Left renal pelvis (tissue), 4 donors: ENCODE results near the gene XIRP1. TPM values are rescaled to one million over a fixed set of nuclear protein-coding genes. Genes with fewer than 3 reads are reported as not detected.

Experiments used
- DNase-seq, 4 donors: peaks; one replicate each; pipeline ENCODE4 v3.0.0-alpha.2; 2013; ENCODE audit warnings: low read depth in 4 of 4, low spot score in 3 of 4
- polyA plus RNA-seq, 4 donors: library from polyadenylated mRNA; unstranded; fragments of 120-200 nt; gene quantifications; one replicate each; pipeline ENCODE4 v1.2.1, GENCODE V29; 2013; ENCODE audit not compliant: insufficient read length in 4 of 4

XIRP1 gene
- polyA plus RNA-seq, 4 donors: 0.07 to 0.20 (median 0.08) TPM

DNA sequence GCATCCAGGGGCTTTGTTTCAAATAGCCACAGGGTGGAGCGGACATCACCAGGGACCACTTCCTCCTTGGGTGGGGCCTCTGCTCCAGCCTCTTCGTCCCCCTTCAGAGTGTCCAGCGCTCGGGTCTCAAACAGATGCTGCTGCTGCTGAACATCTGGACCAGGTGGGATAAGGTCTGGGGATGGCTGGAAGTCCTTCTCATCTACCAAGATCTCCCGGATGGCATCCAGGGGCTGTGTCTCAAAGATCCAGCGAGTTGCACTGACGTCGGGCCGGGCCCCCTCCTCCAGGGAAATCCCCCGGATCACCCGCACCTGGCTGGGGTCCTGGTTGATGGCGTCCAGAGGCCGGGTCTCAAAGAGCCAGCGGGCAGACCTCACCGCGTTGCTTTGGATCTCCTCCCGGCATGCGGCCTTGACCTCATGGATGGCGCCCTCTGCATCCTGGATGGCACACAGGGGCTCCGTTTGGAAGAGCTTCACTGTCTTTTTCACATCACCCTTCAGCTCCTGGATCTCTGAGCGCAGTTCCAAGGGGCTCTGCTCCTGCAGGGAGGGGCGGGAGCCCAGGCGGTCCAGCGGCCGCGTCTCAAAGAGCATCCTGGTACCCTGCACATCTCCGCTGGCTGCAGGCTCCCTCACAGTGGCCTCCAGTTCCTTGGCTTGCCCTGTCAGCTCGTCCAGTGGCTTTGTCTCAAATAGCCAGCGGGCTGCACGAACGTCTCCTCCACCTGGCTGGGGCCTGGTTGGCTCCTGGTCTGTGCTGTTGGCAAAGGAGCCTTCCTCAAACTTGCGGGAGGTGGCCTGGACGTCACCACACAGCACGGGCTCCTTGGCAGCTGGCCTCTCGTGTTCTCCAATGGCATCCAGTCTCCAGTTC is 3.9 kb downstream of the XIRP1 start:
- no peak for DNase-seq

DNA sequence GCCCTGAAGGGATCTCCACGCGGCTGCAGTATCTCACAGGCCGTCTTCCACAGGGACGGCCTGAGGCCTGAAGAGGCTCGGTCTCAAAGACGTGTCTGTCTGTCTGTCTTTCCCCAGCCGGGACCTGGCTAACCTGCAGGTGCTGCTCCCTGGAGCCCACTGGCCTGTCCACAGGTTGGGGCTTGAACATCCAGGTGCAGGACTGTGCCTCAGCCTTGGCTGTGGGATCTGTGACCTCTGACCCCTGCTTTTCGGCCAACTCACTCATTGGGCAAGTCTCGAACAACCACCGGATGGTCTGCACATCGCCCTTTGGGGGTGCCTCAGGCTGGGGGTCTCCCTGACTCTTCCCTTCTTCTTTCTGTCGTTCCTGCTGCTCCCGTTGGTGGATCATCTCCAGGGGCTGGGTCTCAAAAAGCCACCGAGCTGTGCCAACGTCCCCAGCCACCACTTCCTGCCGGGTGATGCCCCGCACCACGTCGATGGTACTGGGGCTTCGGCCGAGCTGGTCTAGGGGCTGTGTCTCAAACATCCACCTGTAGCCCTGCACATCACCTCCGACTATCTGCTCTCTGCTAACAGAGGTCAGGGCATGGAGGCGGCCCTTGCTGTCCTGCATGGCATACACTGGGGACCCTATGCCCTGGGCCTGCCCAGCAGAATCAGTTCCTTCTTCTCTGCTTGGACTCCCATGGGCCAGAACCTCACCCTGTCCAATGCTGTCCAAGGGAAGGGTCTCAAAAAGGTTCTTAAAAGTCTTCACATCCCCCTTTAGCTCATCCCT is 4.8 kb downstream of the XIRP1 start:
- no peak for DNase-seq

DNA sequence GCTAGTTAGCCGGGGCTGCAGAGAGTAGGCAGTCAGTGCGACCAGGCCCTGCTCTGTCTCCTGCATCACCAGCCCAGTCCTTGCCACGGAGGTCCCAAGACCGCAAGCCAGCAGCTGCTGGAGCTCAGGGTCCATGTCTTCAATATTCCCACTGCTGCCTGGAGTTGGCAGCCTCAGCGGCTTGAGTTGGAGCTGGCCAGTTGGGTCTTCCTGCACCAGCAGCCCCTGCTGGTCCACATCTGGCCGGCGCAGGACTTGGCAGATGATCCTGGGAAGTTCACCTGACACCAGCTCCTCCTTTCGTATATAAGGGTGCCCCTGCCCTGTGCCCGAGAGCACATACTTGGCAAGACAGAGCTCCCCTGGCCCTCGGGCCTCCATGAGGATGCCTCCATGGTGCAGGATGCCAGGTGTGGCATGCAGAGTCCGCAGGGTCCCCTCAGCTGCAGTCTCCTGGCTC is 5.7 kb downstream of the XIRP1 start:
- no peak for DNase-seq

DNA sequence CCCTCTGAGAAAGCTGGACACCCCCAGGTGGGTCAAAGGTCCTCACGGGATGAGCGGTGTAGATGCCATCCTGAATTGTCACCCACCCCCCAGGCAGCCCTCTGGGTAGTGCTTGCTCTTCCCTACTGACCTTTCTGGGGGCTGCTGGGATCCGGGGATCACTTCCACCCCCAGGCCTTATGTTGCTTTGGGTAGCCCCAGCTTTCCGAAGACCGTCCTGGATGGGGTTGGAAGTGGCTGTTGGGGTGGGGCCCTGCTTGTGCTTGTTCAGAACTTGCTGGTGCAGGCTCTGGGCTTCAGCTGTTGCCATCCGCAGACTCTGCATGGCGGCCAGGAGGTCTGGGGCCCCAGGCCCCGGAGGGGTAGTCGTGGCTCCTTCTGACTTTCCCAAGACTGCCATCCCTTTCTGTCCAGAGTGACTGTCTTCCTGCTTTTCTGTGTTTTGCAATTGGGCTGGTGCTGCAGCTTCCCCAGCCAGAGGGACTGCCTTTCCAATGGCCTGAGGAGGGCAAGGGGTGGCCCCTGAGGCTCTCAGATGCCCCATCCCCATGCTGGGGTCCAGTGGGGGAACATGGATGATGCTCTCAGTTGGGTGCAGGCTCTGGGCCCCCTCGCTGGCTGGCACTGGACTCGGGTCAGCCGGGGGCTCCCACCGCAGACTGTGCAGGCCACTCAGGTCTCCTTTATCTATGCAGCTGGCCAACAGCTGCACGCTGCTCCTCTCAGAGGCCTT is 6.3 kb downstream of the XIRP1 start:
- no peak for DNase-seq

DNA sequence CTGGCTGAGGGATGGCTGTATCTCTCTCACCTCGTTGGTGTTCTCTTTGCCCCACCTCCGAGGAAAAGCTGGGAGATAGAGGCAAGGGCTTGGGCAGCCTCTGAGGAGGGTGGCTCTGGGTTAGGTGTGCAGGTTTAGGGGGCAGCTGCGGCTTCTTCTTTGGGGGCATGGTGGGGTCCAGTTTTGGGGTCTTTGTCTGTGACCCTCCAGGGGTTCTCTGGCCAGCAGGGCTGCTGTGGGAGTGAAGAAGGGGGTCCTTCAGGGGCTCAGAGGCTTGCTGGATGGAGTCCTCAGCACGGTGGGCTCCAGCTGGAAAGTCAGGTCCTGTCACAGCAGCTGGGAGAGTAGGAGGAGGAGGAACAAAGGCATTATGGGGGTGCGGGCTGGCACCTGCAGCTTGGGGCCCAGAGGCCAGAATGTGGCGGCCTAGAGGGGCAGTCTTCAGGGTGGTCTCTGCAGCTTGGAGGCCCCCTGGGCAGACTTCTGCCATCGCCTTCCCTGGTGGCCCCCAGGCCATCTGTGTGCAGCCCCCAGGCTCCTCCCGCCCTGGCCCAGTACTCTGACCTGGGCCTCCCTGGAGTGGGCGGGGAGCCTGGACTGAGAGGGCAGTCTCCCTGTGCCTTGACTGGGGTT is 7.0 kb downstream of the XIRP1 start:
- no peak for DNase-seq

DNA sequence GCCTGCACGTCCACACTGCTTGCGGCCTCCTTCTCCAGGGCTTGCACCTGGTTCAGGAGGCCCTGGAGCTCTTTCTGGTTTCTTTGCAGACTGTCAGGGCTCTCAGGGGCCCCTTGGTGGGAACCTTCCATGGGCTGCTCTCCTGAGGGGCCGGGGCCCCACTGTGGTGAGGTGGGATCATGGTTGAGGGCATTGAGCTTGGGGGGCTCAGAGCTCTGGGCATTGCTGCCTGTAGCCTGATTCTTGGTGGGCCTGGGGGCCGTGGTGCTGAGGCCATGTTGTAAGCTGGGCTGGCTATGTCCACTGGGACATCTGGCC is 7.5 kb downstream of the XIRP1 start:
- DNase-seq: no peak

DNA sequence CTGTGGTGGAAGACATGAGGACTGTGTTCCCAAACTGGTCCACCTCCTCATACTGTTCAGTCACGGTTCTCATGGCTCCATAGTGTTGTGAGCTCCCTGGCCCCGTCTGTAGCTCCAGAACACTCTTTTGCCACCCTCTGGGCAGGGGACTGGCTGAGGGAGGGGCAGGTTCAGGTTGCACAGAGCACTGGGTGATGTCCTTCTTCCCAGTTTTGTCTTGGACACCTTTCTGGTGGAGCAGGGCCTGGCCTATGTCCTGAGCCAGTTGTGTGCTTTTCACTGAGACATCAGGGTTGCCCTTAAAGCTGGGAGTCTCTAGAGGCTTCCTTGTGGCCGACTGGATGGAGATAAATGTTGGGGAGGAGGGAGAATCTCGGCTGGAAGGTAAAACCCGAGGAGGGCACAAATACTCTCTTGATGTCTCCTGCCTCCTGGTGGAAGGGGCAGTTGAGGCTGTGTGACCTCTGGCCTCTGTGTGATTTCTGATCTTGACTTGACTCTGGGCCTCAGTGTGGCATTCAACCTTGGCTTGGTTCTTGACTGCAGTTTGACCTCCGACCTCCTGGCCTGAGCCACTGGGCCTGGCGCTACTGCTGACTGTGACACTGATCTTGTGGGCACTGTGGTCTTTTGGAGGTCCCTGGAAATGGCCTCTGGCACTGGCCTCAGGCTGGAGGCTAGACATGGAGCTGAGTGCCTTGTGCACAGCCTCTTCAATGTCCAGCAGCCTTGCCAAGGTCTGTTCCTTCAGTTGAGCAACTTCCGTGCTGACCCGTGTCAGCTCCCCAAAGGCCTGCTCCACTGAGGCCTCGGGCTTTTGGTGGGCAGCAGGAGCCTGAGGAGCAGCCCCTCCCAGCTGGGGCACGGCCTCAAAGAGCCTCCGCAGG is 8.1 kb downstream of the XIRP1 start:
- no peak for DNase-seq

DNA sequence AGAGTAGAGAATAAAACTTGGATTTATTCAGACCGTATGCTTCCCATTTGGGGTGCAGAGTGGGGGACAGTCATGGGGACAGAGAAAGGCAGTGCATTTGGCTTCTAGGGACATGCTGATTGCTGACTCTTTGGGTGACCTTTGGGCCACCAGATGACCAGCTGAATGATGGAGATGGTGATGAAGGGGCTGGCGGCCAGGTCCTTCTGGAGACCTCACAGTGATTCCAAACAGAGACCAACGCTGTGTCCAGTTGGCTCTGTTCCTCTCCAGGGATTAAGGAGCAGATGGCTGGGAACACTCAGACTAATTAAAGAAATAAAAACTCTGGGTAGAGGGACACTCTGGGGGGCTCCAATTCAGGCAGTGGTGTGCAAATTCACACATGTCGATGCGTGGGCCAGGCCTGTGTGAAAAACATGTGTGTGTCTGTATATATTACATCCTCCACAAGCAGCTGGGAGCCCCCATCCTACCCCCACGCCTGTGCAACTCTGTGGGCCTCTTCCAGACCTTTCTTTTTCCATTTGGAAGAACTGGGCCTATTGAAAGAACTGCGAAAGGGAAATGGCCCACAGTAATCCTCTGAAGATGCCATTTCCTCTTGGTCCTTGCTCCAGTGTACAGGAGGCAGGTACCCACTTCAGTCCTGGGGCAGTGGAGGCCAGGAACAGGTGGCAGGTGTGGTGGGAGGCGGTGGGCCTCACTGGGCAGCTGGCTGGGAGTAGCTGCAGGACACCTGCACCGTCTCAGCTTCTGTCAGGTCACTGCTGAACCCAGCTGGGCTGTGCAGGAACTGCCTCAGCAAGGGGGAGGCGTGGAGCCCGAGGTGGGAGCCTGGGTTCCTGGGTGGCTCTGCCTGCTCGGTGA is 8.9 kb downstream of the XIRP1 start:
- DNase-seq: no peak

DNA sequence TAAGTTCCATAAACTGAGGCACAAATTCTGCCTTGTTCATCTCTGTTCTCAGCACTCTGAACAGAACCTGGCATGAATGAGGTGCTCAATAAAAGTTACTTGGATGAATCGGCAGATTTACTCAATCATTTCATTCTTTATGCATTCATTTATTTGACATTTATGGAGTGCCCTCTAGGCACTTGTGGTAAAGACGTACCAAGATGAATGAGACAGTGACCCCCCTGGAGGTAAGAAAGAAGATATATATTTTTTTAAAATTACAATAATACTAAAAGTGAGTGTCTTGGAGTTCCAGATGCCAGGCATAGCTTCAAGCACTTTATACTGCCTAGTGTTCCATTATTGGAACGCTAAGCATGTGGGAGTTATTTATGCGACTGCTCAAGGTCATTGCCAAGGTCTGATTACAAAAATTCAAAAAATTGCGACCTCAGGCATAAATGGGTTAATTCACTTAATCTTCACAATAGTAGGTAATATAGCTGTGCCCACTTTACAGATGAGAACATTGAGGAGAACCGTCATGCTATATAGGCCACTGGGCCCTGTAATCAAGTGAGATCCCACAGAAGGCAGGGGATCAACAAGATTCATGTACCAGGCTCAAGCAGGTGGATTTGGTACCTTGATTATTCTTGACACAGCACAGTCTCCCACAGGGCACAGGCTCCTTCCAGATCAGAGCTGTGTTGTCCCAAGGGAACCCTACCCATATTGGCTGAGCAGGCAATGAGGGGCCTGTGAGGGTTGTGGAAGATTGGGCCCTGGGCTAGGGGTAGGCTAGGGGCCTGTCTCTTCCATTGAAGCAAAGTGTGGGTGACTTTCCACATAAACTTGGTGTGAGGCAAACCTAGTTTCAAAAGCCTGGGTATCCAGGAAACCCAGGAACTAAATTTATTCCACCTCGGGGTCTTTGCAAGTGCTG is 10.7 kb downstream of the XIRP1 start:
- no peak for DNase-seq

DNA sequence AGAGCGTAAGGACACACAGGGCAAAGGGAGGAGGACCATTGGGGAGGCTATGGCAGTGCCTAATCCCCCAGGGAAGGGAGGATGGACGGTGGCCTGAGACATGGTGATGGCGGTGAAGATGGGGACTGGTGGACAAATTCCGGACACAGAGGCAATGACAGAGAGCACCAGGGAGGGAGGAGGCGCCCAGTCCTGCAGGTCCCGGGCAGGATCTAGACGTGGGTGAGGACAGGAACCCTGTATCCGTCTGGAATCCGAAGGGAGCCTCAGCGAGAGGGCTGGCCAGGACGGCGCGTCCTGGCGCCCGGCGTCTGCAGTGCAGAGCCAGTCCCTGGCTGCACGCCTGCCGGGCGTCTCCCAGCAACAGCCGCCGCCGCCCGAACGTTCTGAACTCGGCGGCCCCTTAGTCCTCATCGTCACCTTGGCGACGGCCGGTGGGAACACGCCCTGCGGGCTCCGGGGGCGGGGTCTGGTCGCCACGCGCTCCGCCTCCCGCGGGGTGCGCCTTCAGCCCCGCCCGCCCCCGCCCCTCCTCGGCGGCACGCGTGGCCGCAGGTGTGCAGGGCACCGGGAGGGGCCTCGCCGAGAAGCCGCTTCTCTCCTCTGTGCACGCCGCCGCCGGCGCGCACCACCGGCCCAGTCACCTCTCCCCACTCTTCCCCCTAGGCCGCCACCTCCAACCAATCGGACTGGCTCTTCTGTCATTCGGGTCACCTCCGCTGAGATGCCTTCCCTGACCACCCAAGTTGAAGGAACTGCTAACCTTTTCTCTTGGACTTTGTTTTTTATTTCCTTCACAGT is 11.6 kb downstream of the XIRP1 start:
- DNase-seq: no peak

DNA sequence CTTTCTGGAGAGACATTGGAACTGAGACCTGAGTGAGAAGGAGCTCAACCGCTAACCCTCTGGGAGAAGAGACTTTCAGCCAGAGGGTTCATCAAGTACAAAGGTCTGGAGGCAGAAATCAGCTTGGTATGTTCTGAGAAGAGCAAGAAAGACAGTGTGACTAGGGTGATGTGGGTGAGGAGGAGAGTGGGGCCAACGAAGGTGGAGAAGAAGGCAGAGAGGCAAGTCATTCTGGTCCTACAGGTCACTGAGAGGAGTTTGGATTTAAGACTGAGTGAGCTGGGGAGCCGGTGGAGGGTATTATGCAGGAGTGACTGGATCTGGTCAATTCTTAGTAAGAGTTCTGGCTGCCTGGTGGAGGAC is 12.2 kb downstream of the XIRP1 start:
- DNase-seq: no peak

DNA sequence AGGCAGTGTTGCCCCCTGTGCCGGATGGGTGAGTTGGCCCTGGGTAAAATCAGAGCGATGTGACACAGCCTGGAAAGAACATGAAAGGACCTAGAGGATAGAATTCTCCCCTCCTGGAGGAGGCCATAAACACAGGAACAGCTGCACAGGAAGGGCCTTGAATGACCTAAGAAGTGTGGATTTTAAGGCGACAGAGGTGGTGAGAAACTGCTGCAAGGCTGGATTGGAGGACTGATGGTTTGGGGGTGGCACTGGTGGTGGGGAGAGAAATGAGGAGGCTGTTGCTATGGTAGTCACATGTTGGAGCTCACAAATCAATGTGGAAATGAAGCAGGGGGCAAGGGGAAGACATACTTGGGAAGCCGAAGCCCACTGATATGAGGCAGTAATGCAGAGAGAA is 13.8 kb downstream of the XIRP1 start:
- no peak for DNase-seq

DNA sequence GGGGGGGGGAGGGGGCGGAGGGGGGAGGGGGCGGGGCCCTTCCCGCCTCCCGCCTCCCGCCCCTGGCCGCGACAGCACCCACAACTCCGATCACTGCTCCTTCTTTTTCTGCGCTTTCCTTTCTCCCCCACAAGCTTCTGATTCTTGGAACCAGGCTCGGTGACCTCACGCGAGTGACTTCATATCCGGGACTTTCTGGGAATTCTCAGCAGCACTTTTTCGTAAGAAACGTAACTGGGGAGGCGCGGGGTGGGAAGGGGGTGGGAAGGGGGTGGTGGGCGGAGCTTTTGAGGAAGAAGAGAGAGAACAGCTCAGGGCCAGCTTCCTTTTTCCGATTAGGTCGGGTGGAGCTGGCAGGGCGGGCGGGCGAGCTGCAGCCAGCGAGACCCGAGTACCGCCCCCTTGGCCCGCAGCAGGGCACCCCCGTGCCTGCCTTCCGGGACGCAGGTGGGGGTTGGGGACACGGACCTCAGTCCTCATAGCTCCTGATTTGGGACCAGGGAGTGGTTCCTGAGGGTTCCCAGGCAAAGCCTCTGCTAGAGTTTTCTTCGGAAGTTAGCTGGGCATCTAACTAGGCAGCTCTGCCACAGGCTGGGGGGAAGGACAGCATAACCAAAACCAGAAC is 14.6 kb downstream of the XIRP1 start:
- DNase-seq: peak in 3 of 4 donors; percentile 75 to 88 (median 78)

DNA sequence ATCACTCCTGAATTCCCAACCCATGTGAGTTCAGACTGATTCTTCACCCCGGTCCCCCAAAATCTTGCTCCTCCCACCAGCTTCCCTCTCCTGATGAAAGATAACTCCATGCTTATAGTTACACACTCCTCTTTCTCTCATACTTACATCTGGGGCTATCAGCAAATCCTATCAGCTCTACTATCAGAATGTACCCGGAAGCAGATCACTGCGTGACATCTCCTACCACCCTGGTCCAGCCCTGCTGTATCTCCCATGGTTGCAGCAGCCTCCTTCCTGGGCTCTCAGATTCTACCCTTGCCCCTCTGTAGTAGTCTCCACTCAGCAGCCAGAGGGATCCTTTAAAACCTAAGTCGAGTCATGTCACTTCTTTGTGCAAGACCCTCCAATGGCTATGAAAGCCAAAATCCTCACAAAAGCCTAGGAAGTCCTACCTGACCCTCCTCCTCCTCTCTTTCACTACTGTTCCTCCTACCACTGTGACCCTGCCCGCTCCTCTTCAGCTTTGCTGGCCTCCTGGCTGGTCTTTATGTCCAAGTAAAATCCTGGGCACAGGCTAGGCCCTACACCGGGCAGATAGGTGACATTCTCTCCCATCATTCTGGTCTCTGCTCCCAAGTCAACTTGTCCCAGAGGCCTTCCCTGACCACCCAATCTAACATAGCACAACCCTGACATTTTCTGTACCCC is 16.2 kb downstream of the XIRP1 start:
- DNase-seq: no peak

DNA sequence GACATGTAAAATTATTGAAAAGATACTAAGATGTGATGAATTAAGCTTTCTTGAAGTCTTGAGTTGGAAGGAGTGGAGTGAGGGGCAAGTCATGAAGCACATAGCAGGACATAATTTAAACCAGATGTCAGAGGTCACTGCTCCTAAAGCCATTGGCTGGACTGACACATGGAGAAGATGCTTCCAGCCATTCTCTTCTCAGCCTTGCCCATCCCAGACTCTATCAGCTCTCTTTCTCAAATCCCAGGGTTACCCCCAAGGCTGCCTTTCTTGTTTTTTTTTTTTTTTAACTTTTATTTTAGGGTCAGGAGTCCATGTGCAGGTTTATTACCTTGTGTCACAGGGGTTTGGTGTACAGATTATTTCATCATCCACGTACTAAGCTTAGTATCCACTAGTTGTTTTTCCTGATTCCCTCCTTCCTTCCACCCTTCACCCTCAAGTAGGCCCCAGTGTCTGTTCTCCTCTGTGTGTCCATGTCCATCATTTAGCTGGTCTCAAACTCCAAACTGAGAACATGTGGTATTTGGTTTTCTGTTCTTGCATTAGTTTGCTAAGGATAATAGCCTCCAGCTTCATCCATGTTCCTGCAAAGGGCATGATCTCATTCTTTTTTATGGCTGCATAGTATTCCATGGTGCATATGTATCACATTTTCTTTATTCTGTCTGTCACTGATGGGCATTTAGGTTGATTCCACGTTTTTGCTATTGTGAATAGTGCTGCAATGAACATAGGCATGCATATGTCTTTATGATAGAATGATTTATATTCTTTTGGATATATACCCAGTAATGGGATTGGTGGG is 18.9 kb downstream of the XIRP1 start:
- no peak for DNase-seq
